ENCODE measurements around the gene FARP1.

DNA sequence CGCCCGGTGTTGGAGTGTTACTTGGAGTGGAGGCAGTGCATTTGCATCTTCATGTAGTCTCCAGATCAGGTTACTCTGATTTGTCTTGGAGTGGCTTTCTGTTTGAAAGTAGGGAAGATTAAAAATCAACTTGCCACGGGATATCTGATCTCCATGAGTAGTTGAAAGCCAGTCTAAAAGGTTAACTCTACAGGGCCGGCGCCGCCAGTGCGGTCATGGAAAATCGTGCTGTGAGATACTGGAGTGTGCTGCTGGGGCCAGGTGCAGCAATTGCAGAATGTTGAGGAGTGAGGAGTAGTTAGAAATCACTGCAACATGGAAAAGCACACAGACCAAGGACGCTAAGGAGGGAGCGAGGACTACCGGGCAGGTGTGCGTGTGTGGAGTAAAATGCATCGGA is 259.0 kb downstream of the FARP1 start:
- TF ChIP-seq CTCF (IDR thresholded peaks at IDR 0.05; ENCODE audit: insufficient read depth, low read depth, low read length), result no peak
- TF ChIP-seq EZH2 (IDR thresholded peaks at IDR 0.05; ENCODE audit: insufficient read depth, low read length), result no peak

All from astrocyte (in vitro differentiated cells and primary cell).